ENCODE data around the gene NYNRIN.

The NYNRIN gene

GRCh38 chr14:24404814-24405213, 6.0 kb downstream of the NYNRIN start:
- H3K4me3 Mint-ChIP-seq = no peak overlapping the region
- no peaks in the 10 kb centered on the region for H3K9me3 Mint-ChIP-seq
- H3K27ac Mint-ChIP-seq = no peak overlapping the region
- peaks cover 0 to 5% of the 10 kb centered on the region in 2 donors for H3K4me1 Mint-ChIP-seq (ENCODE audit: low read depth in 2 of 2)
- H3K36me3 Mint-ChIP-seq (ENCODE audit: insufficient read depth) = no peaks in the 10 kb centered on the region
- ATAC-seq (replicated peaks) = no peak
- DNase-seq = no peak
- H3K27me3 Mint-ChIP-seq = peaks cover 50 to 81% of the 10 kb centered on the region in 2 donors

- H3K4me1 Mint-ChIP-seq (ENCODE audit: low read depth in 2 of 2) = no peaks in the 10 kb centered on the region
- no peak for DNase-seq
- H3K36me3 Mint-ChIP-seq (ENCODE audit: insufficient read depth) = no peaks in the 10 kb centered on the region
- peaks cover 40 to 66% of the 10 kb centered on the region in 2 donors for H3K27me3 Mint-ChIP-seq
- H3K27ac Mint-ChIP-seq = no peak overlapping the region
- ATAC-seq (replicated peaks) = no peak
- no peak overlapping the region for H3K4me3 Mint-ChIP-seq
- no peaks in the 10 kb centered on the region for H3K9me3 Mint-ChIP-seq
Measured at GRCh38 chr14:24406416-24406815, 7.6 kb downstream of the NYNRIN start.

GRCh38 chr14:24407608-24408325, 9.0 kb downstream of the NYNRIN start:
- no peaks in the 10 kb centered on the region for H3K4me1 Mint-ChIP-seq (ENCODE audit: low read depth in 2 of 2)
- peaks cover 29 to 60% of the 10 kb centered on the region in 2 donors for H3K27me3 Mint-ChIP-seq
- no peak overlapping the region for H3K4me3 Mint-ChIP-seq
- H3K9me3 Mint-ChIP-seq = no peaks in the 10 kb centered on the region
- no peaks in the 10 kb centered on the region for H3K36me3 Mint-ChIP-seq (ENCODE audit: insufficient read depth)
- ATAC-seq (replicated peaks) (no peak), DNase-seq (no peak)
- no peak overlapping the region for H3K27ac Mint-ChIP-seq

- DNase-seq = no peak
- Mint-ChIP-seq H3K27ac (no peak overlapping the region), H3K9me3 (no peaks in the 10 kb centered on the region), H3K4me1 (ENCODE audit: low read depth in 2 of 2) (no peaks in the 10 kb centered on the region), H3K4me3 (no peak overlapping the region), H3K36me3 (ENCODE audit: insufficient read depth) (no peaks in the 10 kb centered on the region), H3K27me3 (peaks cover 19 to 53% of the 10 kb centered on the region in 2 donors)
- ATAC-seq (replicated peaks) = no peak
Measured at GRCh38 chr14:24408764-24409163, 10.0 kb downstream of the NYNRIN start.

- no peak overlapping the region for H3K27ac Mint-ChIP-seq
- DNase-seq (no peak), ATAC-seq (replicated peaks) (no peak)
- no peak overlapping the region for H3K4me3 Mint-ChIP-seq
- H3K36me3 Mint-ChIP-seq (ENCODE audit: insufficient read depth) = no peaks in the 10 kb centered on the region
- H3K9me3 Mint-ChIP-seq = no peaks in the 10 kb centered on the region
- H3K4me1 Mint-ChIP-seq (ENCODE audit: low read depth in 2 of 2) = no peaks in the 10 kb centered on the region
- H3K27me3 Mint-ChIP-seq = peaks cover 15 to 49% of the 10 kb centered on the region in 2 donors
Measured at GRCh38 chr14:24409192-24409591, 10.4 kb downstream of the NYNRIN start.

GRCh38 chr14:24409956-24410355, 11.2 kb downstream of the NYNRIN start:
- Mint-ChIP-seq H3K9me3 (no peaks in the 10 kb centered on the region), H3K27ac (no peak overlapping the region), H3K4me3 (no peak overlapping the region), H3K4me1 (ENCODE audit: low read depth in 2 of 2) (no peaks in the 10 kb centered on the region), H3K36me3 (ENCODE audit: insufficient read depth) (no peaks in the 10 kb centered on the region), H3K27me3 (peaks cover 8 to 47% of the 10 kb centered on the region in 2 donors)
- DNase-seq = no peak
- no peak for ATAC-seq (replicated peaks)

GRCh38 chr14:24411443-24412389, 12.9 kb downstream of the NYNRIN start:
- peaks cover 9 to 43% of the 10 kb centered on the region in 2 donors for H3K27me3 Mint-ChIP-seq
- ATAC-seq (replicated peaks) (peak; percentile 56), DNase-seq (peak in 1 of 3 experiments; percentile 16)
- H3K36me3 Mint-ChIP-seq (ENCODE audit: insufficient read depth) = no peaks in the 10 kb centered on the region
- peak overlapping the region in 1 of 2 donors; percentile 42 for H3K27ac Mint-ChIP-seq
- H3K4me1 Mint-ChIP-seq (ENCODE audit: low read depth in 2 of 2) = no peaks in the 10 kb centered on the region
- H3K9me3 Mint-ChIP-seq = no peaks in the 10 kb centered on the region
- H3K4me3 Mint-ChIP-seq = no peak overlapping the region

GRCh38 chr14:24414077-24414476, 15.3 kb downstream of the NYNRIN start:
- DNase-seq (no peak), ATAC-seq (replicated peaks) (no peak)
- H3K27me3 Mint-ChIP-seq = peaks cover 16 to 44% of the 10 kb centered on the region in 2 donors
- H3K4me1 Mint-ChIP-seq (ENCODE audit: low read depth in 2 of 2) = no peaks in the 10 kb centered on the region
- H3K4me3 Mint-ChIP-seq = no peak overlapping the region
- H3K36me3 Mint-ChIP-seq (ENCODE audit: insufficient read depth) = no peaks in the 10 kb centered on the region
- H3K27ac Mint-ChIP-seq = no peak overlapping the region
- H3K9me3 Mint-ChIP-seq = no peaks in the 10 kb centered on the region

- Mint-ChIP-seq H3K4me1 (ENCODE audit: low read depth in 2 of 2) (no peaks in the 10 kb centered on the region), H3K9me3 (no peaks in the 10 kb centered on the region), H3K27ac (no peak overlapping the region), H3K36me3 (ENCODE audit: insufficient read depth) (no peaks in the 10 kb centered on the region), H3K27me3 (peaks cover 21 to 51% of the 10 kb centered on the region in 2 donors), H3K4me3 (no peak overlapping the region)
- ATAC-seq (replicated peaks) (no peak), DNase-seq (no peak)
Measured at GRCh38 chr14:24414732-24415420, 16.1 kb downstream of the NYNRIN start.

GRCh38 chr14:24415421-24416253, 16.8 kb downstream of the NYNRIN start:
- no peak for ATAC-seq (replicated peaks)
- H3K36me3 Mint-ChIP-seq (ENCODE audit: insufficient read depth) = no peaks in the 10 kb centered on the region
- H3K4me3 Mint-ChIP-seq = no peak overlapping the region
- no peaks in the 10 kb centered on the region for H3K9me3 Mint-ChIP-seq
- H3K4me1 Mint-ChIP-seq (ENCODE audit: low read depth in 2 of 2) = no peaks in the 10 kb centered on the region
- H3K27ac Mint-ChIP-seq = no peak overlapping the region
- no peak for DNase-seq
- H3K27me3 Mint-ChIP-seq = peaks cover 21 to 51% of the 10 kb centered on the region in 2 donors

GRCh38 chr14:24416254-24416931, 17.6 kb downstream of the NYNRIN start:
- Mint-ChIP-seq H3K27ac (no peak overlapping the region), H3K4me1 (ENCODE audit: low read depth in 2 of 2) (no peaks in the 10 kb centered on the region), H3K27me3 (peaks cover 21 to 51% of the 10 kb centered on the region in 2 donors), H3K9me3 (no peaks in the 10 kb centered on the region), H3K4me3 (no peak overlapping the region), H3K36me3 (ENCODE audit: insufficient read depth) (no peaks in the 10 kb centered on the region)
- DNase-seq (no peak), ATAC-seq (replicated peaks) (no peak)

GRCh38 chr14:24416932-24417619, 18.3 kb downstream of the NYNRIN start:
- ATAC-seq (replicated peaks) (no peak), DNase-seq (no peak)
- Mint-ChIP-seq H3K27me3 (peaks cover 21 to 50% of the 10 kb centered on the region in 2 donors), H3K4me1 (ENCODE audit: low read depth in 2 of 2) (no peaks in the 10 kb centered on the region), H3K36me3 (ENCODE audit: insufficient read depth) (no peaks in the 10 kb centered on the region), H3K4me3 (no peak overlapping the region), H3K27ac (no peak overlapping the region), H3K9me3 (no peaks in the 10 kb centered on the region)

Data from effector memory CD8-positive, alpha-beta T cell (primary cell).